OCI-LY7 (cell line): ENCODE results near the gene RAD54L2. TPM values are rescaled to one million over a fixed set of nuclear protein-coding genes. Genes with fewer than 3 reads are reported as not detected.
"Not testable (repeated sequence)": the region's sequence is repeated elsewhere in the genome, so short reads cannot be mapped to it uniquely, and the experiment has no call there.

Experiments
- BruUV-seq: library from RNA; stranded (reverse); fragments of 400-500 nt; replicated peaks from 2 replicates; lab custom pipeline; 2021; lab: Mats Ljungman, UMichigan
- CTCF ChIA-PET: fragments of 300-600 bp; sonication (Branson Sonifier 250); formaldehyde crosslinking; loops from one replicate; lab custom pipeline; 2022; ENCODE audit warnings: antibody characterized with exemption; ENCODE audit not compliant: unreplicated experiment; lab: Charles Lee
- POLR2A ChIA-PET: fragments of 300-600 bp; sonication (Branson Sonifier 250); formaldehyde crosslinking; loops from one replicate; lab custom pipeline; 2022; ENCODE audit warnings: antibody characterized with exemption; lab: Charles Lee
- DNase-seq: peaks from one replicate; pipeline ENCODE4 v3.0.0-alpha.2; 2015; ENCODE audit warnings: low spot score
- H2AFZ ChIP-seq: fragments of 200-600 bp; sonication (generic), shearing (Covaris generic); 2 replicates; pipeline ENCODE4 v1.6.1; 2014; ENCODE audit warnings: mild to moderate bottlenecking, antibody characterized with exemption, low read length, moderate library complexity
- H3K27ac ChIP-seq: fragments of 200-600 bp; sonication (generic); 2 replicates; pipeline ENCODE4 v1.5.1; 2014; ENCODE audit warnings: mixed run types, low read depth, mild to moderate bottlenecking, moderate library complexity, low read length, inconsistent platforms; ENCODE audit not compliant: poor library complexity, severe bottlenecking
- H3K36me3 ChIP-seq: fragments of 200-600 bp; sonication (generic); 2 replicates; pipeline ENCODE4 v1.6.1; 2014; ENCODE audit warnings: mild to moderate bottlenecking, antibody characterized with exemption, low read length, moderate library complexity, mixed read lengths; ENCODE audit not compliant: insufficient read depth
- H3K4me1 ChIP-seq: fragments of 200-600 bp; sonication (generic); 2 replicates; pipeline ENCODE4 v1.5.1; 2014; ENCODE audit warnings: mild to moderate bottlenecking, low read length; ENCODE audit not compliant: insufficient read depth, poor library complexity, severe bottlenecking
- H3K4me2 ChIP-seq: fragments of 200-600 bp; sonication (generic); 2 replicates; pipeline ENCODE4 v1.6.1; 2014; ENCODE audit warnings: mild to moderate bottlenecking, low read length
- H3K4me3 ChIP-seq: fragments of 200-600 bp; sonication (generic); 2 replicates; pipeline ENCODE4 v1.5.1; 2014; ENCODE audit warnings: mild to moderate bottlenecking, low read depth, low read length; ENCODE audit not compliant: poor library complexity, severe bottlenecking
- H3K79me2 ChIP-seq: fragments of 200-600 bp; sonication (generic); 2 replicates; pipeline ENCODE4 v1.6.1; 2016; ENCODE audit warnings: low read depth, mild to moderate bottlenecking, low read length, moderate library complexity, mixed read lengths; ENCODE audit not compliant: insufficient read depth
- H3K9me2 ChIP-seq: fragments of 200-600 bp; sonication (generic); 2 replicates; pipeline ENCODE4 v1.6.1; 2016; ENCODE audit warnings: mild to moderate bottlenecking, low read length, mixed read lengths; ENCODE audit not compliant: insufficient read depth
- H3K9me3 ChIP-seq: fragments of 200-600 bp; sonication (generic); 2 replicates; pipeline ENCODE4 v1.6.1; 2014; ENCODE audit warnings: mild to moderate bottlenecking, mixed run types, low read length, mixed read lengths
- H4K20me1 ChIP-seq: fragments of 200-600 bp; sonication (generic); 2 replicates; pipeline ENCODE4 v1.6.1; 2014; ENCODE audit warnings: mild to moderate bottlenecking, antibody characterized with exemption, low read length, moderate library complexity, mixed read lengths; ENCODE audit not compliant: insufficient read depth
- EZH2phosphoT487 ChIP-seq: fragments of 200-600 bp; sonication (generic); IDR thresholded peaks from 2 replicates; pipeline ENCODE4 v1.6.1; 2018; ENCODE audit warnings: low read depth, borderline replicate concordance, mild to moderate bottlenecking, mixed run types, antibody characterized with exemption, low read length, moderate library complexity, mixed read lengths
- intact Hi-C: fragments of 100-400 bp; cut with micrococcal nuclease; formaldehyde crosslinking; loops from one replicate; pipeline ENCODE4 v1.10.0; 2022; ENCODE audit not compliant: unreplicated experiment
- total RNA-seq, 2 experiments: library from RNA; depleted of rRNA in 1 of 2; stranded (reverse); fragments of >200 nt in 1 of 2; shearing (Covaris generic) in 1 of 2; gene quantifications; 2 replicates each; pipeline ENCODE4 v1.2.3, GENCODE V29; 2014 to 2022
- TF ChIP-seq, protein P1 (sequence below): fragments of 200-600 bp; sonication (generic); conservative IDR thresholded peaks from 2 replicates; pipeline ENCODE4 v1.5.1; 2014; ENCODE audit warnings: mild to moderate bottlenecking, antibody characterized with exemption, low read length, moderate library complexity, mixed read lengths

The RAD54L2 gene
- total RNA-seq, 2 experiments from 2014 or later, result 15.0 to 34.0 TPM

DNA sequence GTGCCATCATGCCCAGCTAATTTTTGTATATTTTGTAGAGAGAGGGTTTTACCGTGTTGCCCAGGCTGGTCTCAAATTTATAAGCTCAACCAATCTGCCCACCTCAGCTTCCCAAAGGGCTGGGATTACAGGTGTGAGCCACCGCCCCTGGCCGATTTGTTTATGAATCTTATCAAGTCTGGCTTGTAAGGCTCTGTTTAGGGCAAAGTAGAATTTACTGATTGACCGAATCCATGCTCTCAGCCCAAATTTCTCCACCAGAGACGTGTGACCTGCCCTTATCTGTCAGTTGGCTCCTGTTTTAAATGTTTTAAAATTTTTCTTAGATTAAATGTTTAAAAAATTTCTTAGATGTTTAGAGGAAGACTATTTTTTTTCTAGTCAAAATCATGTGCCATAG, 19.5 kb downstream of the RAD54L2 start:
- no peak overlapping the region for H3K27ac ChIP-seq
- no peak for TF ChIP-seq EZH2phosphoT487
- TF ChIP-seq, protein P1, sequence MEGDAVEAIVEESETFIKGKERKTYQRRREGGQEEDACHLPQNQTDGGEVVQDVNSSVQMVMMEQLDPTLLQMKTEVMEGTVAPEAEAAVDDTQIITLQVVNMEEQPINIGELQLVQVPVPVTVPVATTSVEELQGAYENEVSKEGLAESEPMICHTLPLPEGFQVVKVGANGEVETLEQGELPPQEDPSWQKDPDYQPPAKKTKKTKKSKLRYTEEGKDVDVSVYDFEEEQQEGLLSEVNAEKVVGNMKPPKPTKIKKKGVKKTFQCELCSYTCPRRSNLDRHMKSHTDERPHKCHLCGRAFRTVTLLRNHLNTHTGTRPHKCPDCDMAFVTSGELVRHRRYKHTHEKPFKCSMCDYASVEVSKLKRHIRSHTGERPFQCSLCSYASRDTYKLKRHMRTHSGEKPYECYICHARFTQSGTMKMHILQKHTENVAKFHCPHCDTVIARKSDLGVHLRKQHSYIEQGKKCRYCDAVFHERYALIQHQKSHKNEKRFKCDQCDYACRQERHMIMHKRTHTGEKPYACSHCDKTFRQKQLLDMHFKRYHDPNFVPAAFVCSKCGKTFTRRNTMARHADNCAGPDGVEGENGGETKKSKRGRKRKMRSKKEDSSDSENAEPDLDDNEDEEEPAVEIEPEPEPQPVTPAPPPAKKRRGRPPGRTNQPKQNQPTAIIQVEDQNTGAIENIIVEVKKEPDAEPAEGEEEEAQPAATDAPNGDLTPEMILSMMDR, result no peak
- no peaks in the 10 kb centered on the region for H3K9me2 ChIP-seq
- H4K20me1 ChIP-seq, result no peaks in the 10 kb centered on the region
- H3K4me3 ChIP-seq, result no peak overlapping the region
- no peaks in the 10 kb centered on the region for H3K9me3 ChIP-seq
- intact Hi-C loops, result no loop called here
- no TSS peak for BruUV-seq
- DNase-seq, result no peak
- no peaks in the 10 kb centered on the region for H3K79me2 ChIP-seq
- ChIA-PET CTCF (no interaction called here), POLR2A (no interaction called here)
- H3K4me2 ChIP-seq, result no peak overlapping the region
- H3K36me3 ChIP-seq, result 0 out of 2 replicates have a peak, but pooled peaks cover 12% of the 10 kb centered on the region
- H2AFZ ChIP-seq, result no peak overlapping the region
- H3K4me1 ChIP-seq, result no peaks in the 10 kb centered on the region

DNA sequence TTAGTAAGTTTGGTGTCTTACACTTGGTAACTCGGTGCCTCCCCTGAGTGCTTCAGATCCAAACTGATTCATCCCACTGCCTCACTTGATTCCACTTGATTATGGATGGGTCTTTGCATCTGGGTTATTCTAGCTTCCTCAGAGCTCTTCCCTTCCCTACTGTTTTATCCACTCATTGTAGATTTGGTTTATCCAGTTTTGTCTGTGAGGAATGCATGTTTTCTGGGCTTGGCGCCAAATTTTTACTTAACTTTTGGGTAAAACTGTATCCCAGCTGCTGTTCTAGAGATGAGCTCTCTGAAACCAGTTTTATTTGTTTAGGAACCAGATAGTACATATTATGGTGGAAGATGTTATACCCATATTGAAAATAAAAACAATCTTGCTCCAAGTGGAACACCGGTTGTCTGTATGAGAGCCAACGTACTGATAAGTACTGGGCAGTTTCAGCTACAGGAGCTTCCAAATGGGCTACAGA, 20.9 kb downstream of the RAD54L2 start:
- no TSS peak for BruUV-seq
- H3K4me2 ChIP-seq, result no peak overlapping the region
- TF ChIP-seq, protein P1, result no peak
- TF ChIP-seq EZH2phosphoT487, result no peak
- no peaks in the 10 kb centered on the region for H3K4me1 ChIP-seq
- no peaks in the 10 kb centered on the region for H3K9me2 ChIP-seq
- no peak overlapping the region for H3K27ac ChIP-seq
- no peak for DNase-seq
- H3K36me3 ChIP-seq, result 0 out of 2 replicates have a peak, but pooled peaks cover 6% of the 10 kb centered on the region
- H3K4me3 ChIP-seq, result no peak overlapping the region
- no peaks in the 10 kb centered on the region for H3K79me2 ChIP-seq
- intact Hi-C loops, result no loop called here
- ChIA-PET POLR2A (interaction anchor here (0.6 to 0.9 kb wide), 3 partner anchors 8 to 1525 kb away, joined by 3 to 4 read pairs (median 3); no protein-coding TSS in a partner anchor), CTCF (no interaction called here)
- no peak overlapping the region for H2AFZ ChIP-seq
- no peaks in the 10 kb centered on the region for H4K20me1 ChIP-seq
- H3K9me3 ChIP-seq, result no peaks in the 10 kb centered on the region

DNA sequence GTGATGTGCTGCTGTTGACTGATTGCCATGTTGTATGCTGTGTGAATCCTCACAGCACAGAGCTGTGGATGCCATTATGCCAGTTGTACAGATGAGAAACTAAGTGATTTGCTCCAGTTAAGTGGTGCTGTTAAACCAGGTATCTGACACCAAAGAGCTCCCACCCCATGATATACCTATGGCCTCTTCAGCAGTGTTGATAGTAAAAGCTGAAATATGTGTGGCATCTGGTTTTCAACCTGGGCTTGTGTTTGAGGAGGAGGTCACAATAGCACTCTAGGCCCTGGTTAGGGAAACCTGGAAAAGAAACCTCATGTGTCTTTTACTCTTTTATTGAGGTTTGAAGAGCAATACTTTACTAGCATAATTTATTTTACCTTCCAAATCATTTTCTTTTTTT, 21.4 kb downstream of the RAD54L2 start:
- H3K36me3 ChIP-seq, result 0 out of 2 replicates have a peak, but pooled peaks cover 6% of the 10 kb centered on the region
- no peaks in the 10 kb centered on the region for H3K4me1 ChIP-seq
- DNase-seq, result no peak
- H3K4me3 ChIP-seq, result no peak overlapping the region
- intact Hi-C loops, result no loop called here
- POLR2A ChIA-PET, result interaction anchor here (0.6 to 0.9 kb wide), 2 partner anchors 11 to 1526 kb away, joined by 3 to 4 read pairs; no protein-coding TSS in a partner anchor
- no peak overlapping the region for H2AFZ ChIP-seq
- H4K20me1 ChIP-seq, result no peaks in the 10 kb centered on the region
- H3K4me2 ChIP-seq, result no peak overlapping the region
- H3K9me3 ChIP-seq, result no peaks in the 10 kb centered on the region
- no TSS peak for BruUV-seq
- no peaks in the 10 kb centered on the region for H3K9me2 ChIP-seq
- TF ChIP-seq, protein P1, result no peak
- TF ChIP-seq EZH2phosphoT487, result no peak
- no peaks in the 10 kb centered on the region for H3K79me2 ChIP-seq
- no peak overlapping the region for H3K27ac ChIP-seq
- CTCF ChIA-PET, result no interaction called here

DNA sequence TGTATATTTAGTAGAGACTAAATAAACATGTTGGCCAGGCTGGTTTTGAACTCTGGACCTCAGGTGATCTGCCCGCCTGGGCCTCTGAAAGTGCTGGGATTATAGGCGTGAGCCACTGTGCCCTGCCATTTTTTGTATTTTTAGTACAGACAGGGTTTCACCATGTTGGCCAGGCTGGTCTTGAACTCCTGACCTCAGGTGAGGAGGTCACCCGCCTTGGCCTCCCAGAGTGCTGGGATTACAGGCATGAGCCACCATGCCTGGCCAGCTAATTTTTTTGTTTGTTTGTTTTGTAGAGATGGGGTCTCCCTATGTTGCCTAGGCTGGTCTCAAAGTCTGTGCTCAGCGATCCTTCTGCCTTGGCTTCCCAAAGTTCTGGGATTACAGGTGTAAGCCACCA, 23.9 kb downstream of the RAD54L2 start:
- H3K4me1 ChIP-seq, CTCF ChIA-PET, H3K79me2 ChIP-seq, H2AFZ ChIP-seq, H4K20me1 ChIP-seq, H3K4me2 ChIP-seq, H3K4me3 ChIP-seq, BruUV-seq, POLR2A ChIA-PET, H3K9me3 ChIP-seq, intact Hi-C loops, H3K9me2 ChIP-seq, DNase-seq, H3K36me3 ChIP-seq, H3K27ac ChIP-seq: not testable (repeated sequence)
